GM23338 (cell line): ENCODE results near the gene MAP1S. TPM values are rescaled to one million over a fixed set of nuclear protein-coding genes. Genes with fewer than 3 reads are reported as not detected.

ENCODE experiments used
- ATAC-seq: fragments of 200-7000 bp; cut with Tn5 transposase; 3 replicates; pipeline ENCODE4 v1.9.1; 2020
- DNase-seq: peaks from one replicate; pipeline ENCODE4 v3.0.0-alpha.2; 2015; ENCODE audit warnings: low spot score
- H2AFZ ChIP-seq: fragments of 200-600 bp; sonication (generic); 2 replicates; pipeline ENCODE4 v1.8.0; 2016; ENCODE audit warnings: antibody characterized with exemption, mild to moderate bottlenecking, moderate library complexity
- H3F3A ChIP-seq: fragments of 200-600 bp; sonication (generic); replicated peaks from 2 replicates; pipeline ENCODE4 v1.8.0; 2017; ENCODE audit warnings: antibody characterized with exemption, mixed run types, low read depth
- H3K27ac ChIP-seq: fragments of 200-600 bp; sonication (generic); 2 replicates; pipeline ENCODE4 v1.6.1; 2016; ENCODE audit warnings: low read depth
- H3K27me3 ChIP-seq: fragments of 200-600 bp; sonication (generic); 2 replicates; pipeline ENCODE4 v1.8.0; 2016; ENCODE audit warnings: mild to moderate bottlenecking, mixed run types, moderate library complexity; ENCODE audit not compliant: insufficient read depth
- H3K36me3 ChIP-seq: fragments of 200-600 bp; sonication (generic); 2 replicates; pipeline ENCODE4 v1.8.0; 2016; ENCODE audit warnings: mild to moderate bottlenecking; ENCODE audit not compliant: insufficient read depth
- H3K4me1 ChIP-seq: fragments of 200-600 bp; sonication (generic); 2 replicates; pipeline ENCODE4 v1.8.0; 2016; ENCODE audit warnings: mild to moderate bottlenecking, moderate library complexity; ENCODE audit not compliant: insufficient read depth
- H3K4me2 ChIP-seq: fragments of 200-600 bp; sonication (generic); 2 replicates; pipeline ENCODE4 v1.7.1; 2017; ENCODE audit warnings: mixed run types
- H3K4me3 ChIP-seq: fragments of 200-600 bp; sonication (generic); 2 replicates; pipeline ENCODE4 v1.6.1; 2016; ENCODE audit warnings: mixed run types
- H3K79me2 ChIP-seq: fragments of 200-600 bp; sonication (generic); replicated peaks from 2 replicates; pipeline ENCODE4 v1.8.0; 2017; ENCODE audit warnings: mild to moderate bottlenecking; ENCODE audit not compliant: insufficient read depth
- H3K9me2 ChIP-seq: fragments of 200-600 bp; sonication (generic); 2 replicates; pipeline ENCODE4 v1.8.0; 2017; ENCODE audit not compliant: insufficient read depth
- H4K20me1 ChIP-seq: fragments of 200-600 bp; sonication (generic); replicated peaks from 2 replicates; pipeline ENCODE4 v1.8.0; 2017; ENCODE audit warnings: mild to moderate bottlenecking; ENCODE audit not compliant: insufficient read depth
- H3K27ac Mint-ChIP-seq: 2 replicates; pipeline ENCODE4 v1.8.0; 2020; ENCODE audit warnings: inconsistent platforms, mild to moderate bottlenecking, moderate library complexity, mixed read lengths
- H3K27me3 Mint-ChIP-seq: 3 replicates; pipeline ENCODE4 v1.8.0; 2022; ENCODE audit warnings: low read depth, mild to moderate bottlenecking, moderate library complexity, mixed read lengths, inconsistent platforms; ENCODE audit not compliant: insufficient read depth, poor library complexity
- H3K36me3 Mint-ChIP-seq: 3 replicates; pipeline ENCODE4 v1.8.0; 2021; ENCODE audit warnings: low read depth, mild to moderate bottlenecking, inconsistent platforms, moderate library complexity, mixed read lengths
- H3K4me1 Mint-ChIP-seq: 3 replicates; pipeline ENCODE4 v1.8.0; 2020; ENCODE audit warnings: mild to moderate bottlenecking, inconsistent platforms, mixed read lengths
- H3K4me3 Mint-ChIP-seq: 3 replicates; pipeline ENCODE4 v1.8.0; 2021; ENCODE audit warnings: moderate library complexity, mild to moderate bottlenecking, inconsistent platforms, mixed read lengths
- H3K9me3 Mint-ChIP-seq: 3 replicates; pipeline ENCODE4 v1.8.0; 2020; ENCODE audit warnings: moderate library complexity, mild to moderate bottlenecking, inconsistent platforms, mixed read lengths
- CREB1 ChIP-seq: fragments of 250-450 bp; sonication (Bioruptor Pico); IDR thresholded peaks from 2 replicates; pipeline ENCODE4 v1.5.0; 2020; ENCODE audit warnings: low read depth, mild to moderate bottlenecking, moderate library complexity
- EZH2 ChIP-seq: fragments of 200-600 bp; sonication (generic); IDR thresholded peaks from one replicate; pipeline ENCODE4 v1.8.0; 2017; ENCODE audit warnings: antibody characterized with exemption, mild to moderate bottlenecking, low read depth; ENCODE audit not compliant: unreplicated experiment
- JUNB ChIP-seq: IDR thresholded peaks from one replicate; pipeline ENCODE4 v1.6.1; 2016; ENCODE audit warnings: antibody characterized with exemption; ENCODE audit not compliant: unreplicated experiment
- NANOG ChIP-seq: IDR thresholded peaks from 2 replicates; pipeline ENCODE4 v1.6.1; 2016; ENCODE audit warnings: antibody characterized with exemption, borderline replicate concordance
- POLR2AphosphoS5 ChIP-seq: IDR thresholded peaks from 2 replicates; pipeline ENCODE4 v1.6.1; 2016; ENCODE audit warnings: antibody characterized with exemption, low read depth
- STAT1 ChIP-seq: IDR thresholded peaks from one replicate; pipeline ENCODE4 v1.6.1; 2016; ENCODE audit warnings: antibody characterized with exemption; ENCODE audit not compliant: unreplicated experiment
- polyA plus RNA-seq: library from polyadenylated mRNA; unstranded; fragments of >200 nt; fragmentation: Nextera tagmentation; extraction: Ambion mirVana; gene quantifications from 2 replicates; pipeline ENCODE4 v1.2.1, GENCODE V29; 2016
- total RNA-seq: library from RNA; depleted of rRNA; stranded (reverse); fragments of >200 nt; shearing (Covaris generic); gene quantifications from 2 replicates; pipeline ENCODE4 v1.2.3, GENCODE V29; 2014
- TF ChIP-seq, protein P1 (sequence below): fragments of 250-450 bp; sonication (Bioruptor Pico); IDR thresholded peaks from 2 replicates; pipeline ENCODE4 v1.5.0; 2020; ENCODE audit warnings: mild to moderate bottlenecking, moderate library complexity
- TF ChIP-seq, protein P2 (sequence below): IDR thresholded peaks from one replicate; pipeline ENCODE4 v1.6.1; 2018; ENCODE audit warnings: antibody characterized with exemption; ENCODE audit not compliant: unreplicated experiment

Gene MAP1S
- total and polyA plus RNA-seq, 2 experiments from 2014 or later: 102 to 104 TPM

GRCh38 chr19:17752865-17753639, 33.8 kb downstream of the MAP1S start:
- Histone ChIP-seq H2AFZ (no peak overlapping the region), H3K27ac (no peak overlapping the region), H3K4me2 (no peak overlapping the region), H3F3A (0 out of 2 replicates have a peak, but pooled peaks cover 2% of the 10 kb centered on the region), H3K79me2 (no peaks in the 10 kb centered on the region), H3K27me3 (no peaks in the 10 kb centered on the region), H3K4me1 (no peaks in the 10 kb centered on the region; the same call in 1 of the 2 replicates), H3K4me3 (no peak overlapping the region), H3K9me2 (no peaks in the 10 kb centered on the region), H4K20me1 (no peaks in the 10 kb centered on the region), H3K36me3 (no peaks in the 10 kb centered on the region)
- H3K27ac Mint-ChIP-seq: no peak overlapping the region
- TF ChIP-seq EZH2: no peak
- TF ChIP-seq, protein P1, sequence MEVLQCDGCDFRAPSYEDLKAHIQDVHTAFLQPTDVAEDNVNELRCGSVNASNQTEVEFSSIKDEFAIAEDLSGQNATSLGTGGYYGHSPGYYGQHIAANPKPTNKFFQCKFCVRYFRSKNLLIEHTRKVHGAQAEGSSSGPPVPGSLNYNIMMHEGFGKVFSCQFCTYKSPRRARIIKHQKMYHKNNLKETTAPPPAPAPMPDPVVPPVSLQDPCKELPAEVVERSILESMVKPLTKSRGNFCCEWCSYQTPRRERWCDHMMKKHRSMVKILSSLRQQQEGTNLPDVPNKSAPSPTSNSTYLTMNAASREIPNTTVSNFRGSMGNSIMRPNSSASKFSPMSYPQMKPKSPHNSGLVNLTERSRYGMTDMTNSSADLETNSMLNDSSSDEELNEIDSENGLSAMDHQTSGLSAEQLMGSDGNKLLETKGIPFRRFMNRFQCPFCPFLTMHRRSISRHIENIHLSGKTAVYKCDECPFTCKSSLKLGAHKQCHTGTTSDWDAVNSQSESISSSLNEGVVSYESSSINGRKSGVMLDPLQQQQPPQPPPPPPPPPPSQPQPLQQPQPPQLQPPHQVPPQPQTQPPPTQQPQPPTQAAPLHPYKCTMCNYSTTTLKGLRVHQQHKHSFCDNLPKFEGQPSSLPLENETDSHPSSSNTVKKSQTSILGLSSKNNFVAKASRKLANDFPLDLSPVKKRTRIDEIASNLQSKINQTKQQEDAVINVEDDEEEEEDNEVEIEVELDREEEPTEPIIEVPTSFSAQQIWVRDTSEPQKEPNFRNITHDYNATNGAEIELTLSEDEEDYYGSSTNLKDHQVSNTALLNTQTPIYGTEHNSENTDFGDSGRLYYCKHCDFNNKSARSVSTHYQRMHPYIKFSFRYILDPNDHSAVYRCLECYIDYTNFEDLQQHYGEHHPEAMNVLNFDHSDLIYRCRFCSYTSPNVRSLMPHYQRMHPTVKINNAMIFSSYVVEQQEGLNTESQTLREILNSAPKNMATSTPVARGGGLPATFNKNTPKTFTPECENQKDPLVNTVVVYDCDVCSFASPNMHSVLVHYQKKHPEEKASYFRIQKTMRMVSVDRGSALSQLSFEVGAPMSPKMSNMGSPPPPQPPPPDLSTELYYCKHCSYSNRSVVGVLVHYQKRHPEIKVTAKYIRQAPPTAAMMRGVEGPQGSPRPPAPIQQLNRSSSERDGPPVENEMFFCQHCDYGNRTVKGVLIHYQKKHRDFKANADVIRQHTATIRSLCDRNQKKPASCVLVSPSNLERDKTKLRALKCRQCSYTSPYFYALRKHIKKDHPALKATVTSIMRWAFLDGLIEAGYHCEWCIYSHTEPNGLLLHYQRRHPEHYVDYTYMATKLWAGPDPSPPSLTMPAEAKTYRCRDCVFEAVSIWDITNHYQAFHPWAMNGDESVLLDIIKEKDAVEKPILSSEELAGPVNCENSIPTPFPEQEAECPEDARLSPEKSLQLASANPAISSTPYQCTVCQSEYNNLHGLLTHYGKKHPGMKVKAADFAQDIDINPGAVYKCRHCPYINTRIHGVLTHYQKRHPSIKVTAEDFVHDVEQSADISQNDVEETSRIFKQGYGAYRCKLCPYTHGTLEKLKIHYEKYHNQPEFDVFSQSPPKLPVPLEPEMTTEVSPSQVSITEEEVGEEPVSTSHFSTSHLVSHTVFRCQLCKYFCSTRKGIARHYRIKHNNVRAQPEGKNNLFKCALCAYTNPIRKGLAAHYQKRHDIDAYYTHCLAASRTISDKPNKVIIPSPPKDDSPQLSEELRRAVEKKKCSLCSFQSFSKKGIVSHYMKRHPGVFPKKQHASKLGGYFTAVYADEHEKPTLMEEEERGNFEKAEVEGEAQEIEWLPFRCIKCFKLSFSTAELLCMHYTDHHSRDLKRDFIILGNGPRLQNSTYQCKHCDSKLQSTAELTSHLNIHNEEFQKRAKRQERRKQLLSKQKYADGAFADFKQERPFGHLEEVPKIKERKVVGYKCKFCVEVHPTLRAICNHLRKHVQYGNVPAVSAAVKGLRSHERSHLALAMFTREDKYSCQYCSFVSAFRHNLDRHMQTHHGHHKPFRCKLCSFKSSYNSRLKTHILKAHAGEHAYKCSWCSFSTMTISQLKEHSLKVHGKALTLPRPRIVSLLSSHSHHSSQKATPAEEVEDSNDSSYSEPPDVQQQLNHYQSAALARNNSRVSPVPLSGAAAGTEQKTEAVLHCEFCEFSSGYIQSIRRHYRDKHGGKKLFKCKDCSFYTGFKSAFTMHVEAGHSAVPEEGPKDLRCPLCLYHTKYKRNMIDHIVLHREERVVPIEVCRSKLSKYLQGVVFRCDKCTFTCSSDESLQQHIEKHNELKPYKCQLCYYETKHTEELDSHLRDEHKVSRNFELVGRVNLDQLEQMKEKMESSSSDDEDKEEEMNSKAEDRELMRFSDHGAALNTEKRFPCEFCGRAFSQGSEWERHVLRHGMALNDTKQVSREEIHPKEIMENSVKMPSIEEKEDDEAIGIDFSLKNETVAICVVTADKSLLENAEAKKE (CRISPR knock-in tag): no peak
- TF ChIP-seq STAT1: no peak
- TF ChIP-seq, protein P2, sequence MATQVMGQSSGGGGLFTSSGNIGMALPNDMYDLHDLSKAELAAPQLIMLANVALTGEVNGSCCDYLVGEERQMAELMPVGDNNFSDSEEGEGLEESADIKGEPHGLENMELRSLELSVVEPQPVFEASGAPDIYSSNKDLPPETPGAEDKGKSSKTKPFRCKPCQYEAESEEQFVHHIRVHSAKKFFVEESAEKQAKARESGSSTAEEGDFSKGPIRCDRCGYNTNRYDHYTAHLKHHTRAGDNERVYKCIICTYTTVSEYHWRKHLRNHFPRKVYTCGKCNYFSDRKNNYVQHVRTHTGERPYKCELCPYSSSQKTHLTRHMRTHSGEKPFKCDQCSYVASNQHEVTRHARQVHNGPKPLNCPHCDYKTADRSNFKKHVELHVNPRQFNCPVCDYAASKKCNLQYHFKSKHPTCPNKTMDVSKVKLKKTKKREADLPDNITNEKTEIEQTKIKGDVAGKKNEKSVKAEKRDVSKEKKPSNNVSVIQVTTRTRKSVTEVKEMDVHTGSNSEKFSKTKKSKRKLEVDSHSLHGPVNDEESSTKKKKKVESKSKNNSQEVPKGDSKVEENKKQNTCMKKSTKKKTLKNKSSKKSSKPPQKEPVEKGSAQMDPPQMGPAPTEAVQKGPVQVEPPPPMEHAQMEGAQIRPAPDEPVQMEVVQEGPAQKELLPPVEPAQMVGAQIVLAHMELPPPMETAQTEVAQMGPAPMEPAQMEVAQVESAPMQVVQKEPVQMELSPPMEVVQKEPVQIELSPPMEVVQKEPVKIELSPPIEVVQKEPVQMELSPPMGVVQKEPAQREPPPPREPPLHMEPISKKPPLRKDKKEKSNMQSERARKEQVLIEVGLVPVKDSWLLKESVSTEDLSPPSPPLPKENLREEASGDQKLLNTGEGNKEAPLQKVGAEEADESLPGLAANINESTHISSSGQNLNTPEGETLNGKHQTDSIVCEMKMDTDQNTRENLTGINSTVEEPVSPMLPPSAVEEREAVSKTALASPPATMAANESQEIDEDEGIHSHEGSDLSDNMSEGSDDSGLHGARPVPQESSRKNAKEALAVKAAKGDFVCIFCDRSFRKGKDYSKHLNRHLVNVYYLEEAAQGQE: no peak
- no peak for TF ChIP-seq POLR2AphosphoS5
- TF ChIP-seq CREB1 (CRISPR knock-in tag): no peak
- no peak for TF ChIP-seq NANOG
- TF ChIP-seq JUNB: no peak
- no peak overlapping the region for H3K4me3 Mint-ChIP-seq
- H3K4me1 Mint-ChIP-seq: peaks cover 20% of the 10 kb centered on the region
- no peak for DNase-seq
- ATAC-seq: no peak
- peaks cover 4% of the 10 kb centered on the region; the same call in 1 of the 3 replicates for H3K36me3 Mint-ChIP-seq
- no peaks in the 10 kb centered on the region for H3K9me3 Mint-ChIP-seq
- peaks cover 8% of the 10 kb centered on the region for H3K27me3 Mint-ChIP-seq
